Measurements from ENCODE around the gene KDM6A.
"Not testable (repeated sequence)": the region's sequence is repeated elsewhere in the genome, so short reads cannot be mapped to it uniquely, and the experiment has no call there.

The KDM6A gene

DNA sequence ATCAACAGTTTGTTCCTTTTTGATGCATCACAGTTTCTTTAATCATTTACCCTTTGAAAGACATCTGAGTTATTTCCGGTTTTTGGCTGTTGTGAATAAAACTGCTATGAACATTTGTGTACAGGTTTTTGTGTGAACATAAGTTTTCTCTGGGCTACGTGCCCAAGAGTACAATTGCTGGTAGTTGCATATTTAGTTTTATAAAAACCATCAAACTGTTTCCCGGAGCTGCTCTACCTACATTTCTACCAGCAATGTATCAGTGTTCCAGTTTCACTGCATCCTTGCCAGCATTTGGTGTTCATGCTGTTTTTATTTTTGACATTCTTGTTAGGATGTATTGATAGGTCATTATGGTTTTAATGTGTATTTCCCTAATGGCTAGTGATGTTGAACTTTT is 17.3 kb downstream of the KDM6A start:
- DNase-seq: no peak

DNA sequence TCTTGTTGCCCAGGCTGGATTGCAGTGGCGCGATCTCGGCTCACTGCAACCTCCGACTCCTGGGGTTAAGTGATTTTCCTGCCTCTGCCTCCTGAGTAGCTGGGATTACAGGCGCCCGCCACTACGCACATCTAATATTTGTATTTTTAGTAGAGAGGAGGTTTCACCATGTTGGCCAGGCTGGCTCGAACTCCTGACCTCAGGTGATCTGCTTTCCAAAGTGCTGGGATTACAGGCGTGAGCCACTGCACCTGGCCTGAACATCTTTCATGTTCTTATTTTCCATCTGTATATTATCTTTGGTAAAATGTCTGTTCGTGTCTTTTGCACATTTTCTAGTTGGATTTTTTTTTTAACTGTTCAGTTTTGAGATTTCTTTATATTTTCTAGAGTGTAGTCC is 17.7 kb downstream of the KDM6A start:
- not testable (repeated sequence) for DNase-seq

DNA sequence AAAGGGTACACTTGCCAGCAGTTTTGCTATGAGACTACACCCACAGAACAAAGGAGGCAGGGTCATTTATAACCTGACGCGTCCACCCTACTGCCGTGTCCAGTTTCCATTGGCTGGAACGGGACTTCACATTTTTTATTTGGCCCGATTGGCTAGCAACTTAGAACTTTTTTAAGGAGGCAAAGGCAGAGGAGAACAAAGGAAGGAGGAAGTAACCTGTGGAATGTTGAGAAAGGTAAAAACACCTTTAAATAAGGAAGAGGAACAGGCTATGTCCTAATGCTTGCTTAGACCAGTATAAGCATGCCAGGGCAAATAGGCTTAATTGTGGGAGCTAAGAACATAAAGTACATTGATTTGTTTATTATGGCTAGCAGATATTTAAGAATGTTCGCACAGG is 18.7 kb downstream of the KDM6A start:
- no peak for DNase-seq

DNA sequence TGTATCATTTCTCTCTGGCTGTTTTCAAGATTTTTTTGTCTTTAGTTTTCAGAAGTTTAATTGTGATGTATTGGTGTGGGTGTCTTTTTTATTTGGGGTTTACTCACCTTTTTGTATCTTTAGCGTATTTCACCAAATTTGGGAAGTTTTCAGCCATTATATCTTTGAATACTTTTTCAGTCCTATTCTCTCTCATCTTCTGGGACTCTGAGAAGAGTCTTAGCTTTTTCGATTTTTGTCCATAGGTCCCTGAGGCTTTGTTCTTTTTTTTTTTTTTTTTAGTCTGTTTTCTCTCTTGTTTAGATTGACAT is 23.8 kb downstream of the KDM6A start:
- DNase-seq: no peak

DNA sequence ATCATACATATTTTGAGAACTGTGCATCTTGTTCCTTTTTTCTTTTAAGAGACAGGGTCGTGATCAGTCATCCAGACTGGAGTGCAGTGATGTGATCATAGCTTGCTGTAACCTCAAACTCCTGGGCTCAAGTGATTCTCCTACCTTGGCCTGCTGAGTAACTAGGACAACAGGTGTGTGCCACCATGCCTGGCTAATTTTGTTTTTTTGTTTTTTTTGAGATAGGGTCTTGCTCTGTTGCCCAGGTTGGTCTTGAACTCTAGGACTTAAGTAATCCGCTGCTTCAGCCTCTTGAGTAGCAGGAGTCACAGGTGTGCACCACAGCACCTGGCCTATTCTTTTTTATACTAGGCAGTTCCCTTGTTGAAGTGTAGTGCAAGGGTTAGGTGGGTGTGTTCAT is 24.6 kb downstream of the KDM6A start:
- no peak for DNase-seq

DNA sequence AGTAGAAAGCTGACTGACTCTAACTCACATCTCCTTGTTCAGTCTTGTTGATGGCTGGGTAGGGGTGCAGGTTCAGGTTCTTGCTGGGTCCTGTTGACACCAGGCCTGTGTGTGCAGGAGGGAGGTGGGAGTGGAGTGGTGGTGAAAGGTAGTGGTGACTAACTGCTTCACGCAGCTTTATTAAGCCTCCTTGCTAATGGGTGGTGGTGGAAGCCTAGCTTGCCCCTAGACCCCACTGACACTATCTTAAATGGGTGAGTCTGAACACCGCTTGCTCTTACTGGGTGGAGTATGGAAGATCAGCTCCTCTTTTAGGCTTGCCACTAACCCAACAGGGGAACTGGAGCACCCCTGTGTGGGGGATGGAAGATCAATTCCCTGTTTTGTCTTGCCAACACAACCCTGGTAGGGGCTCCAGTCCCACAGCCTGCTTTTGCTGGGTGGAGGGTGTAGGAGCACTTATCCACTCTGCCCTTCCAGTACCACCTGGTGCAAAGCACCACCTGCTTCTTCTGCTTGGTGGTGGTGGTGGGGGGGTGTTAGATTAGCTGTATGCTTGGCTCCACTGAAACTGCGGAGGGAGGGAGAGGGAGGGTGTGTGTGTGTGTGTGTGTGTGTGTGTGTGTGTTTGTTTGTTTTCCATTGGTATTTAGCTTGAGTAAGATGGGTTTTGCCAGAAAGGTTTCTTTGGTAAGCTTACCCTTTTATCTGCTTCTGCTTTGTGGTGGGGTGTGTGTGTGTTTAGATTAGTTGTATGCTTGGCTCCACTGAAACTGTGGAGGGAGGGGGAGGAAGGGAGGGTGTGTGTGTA is 25.6 kb downstream of the KDM6A start:
- no peak for DNase-seq

DNA sequence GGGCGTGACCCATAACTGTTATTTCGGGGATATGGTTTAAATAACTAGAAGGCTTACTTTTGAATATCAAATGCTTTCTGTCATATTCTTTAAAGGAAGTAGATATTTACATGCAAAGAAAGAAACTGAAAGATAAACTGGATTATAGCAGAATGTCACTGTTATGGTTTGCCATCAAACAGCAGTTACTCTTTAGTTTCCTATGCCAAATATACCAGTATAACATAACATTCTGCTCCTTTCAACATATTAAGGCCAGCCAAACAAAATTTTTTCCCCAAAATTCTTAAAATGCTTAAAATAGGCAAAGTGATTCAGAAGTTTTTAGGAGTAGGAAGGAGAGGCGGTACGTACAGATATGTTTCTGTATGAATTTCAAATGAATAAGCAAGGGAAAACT is 27.0 kb downstream of the KDM6A start:
- no peak for DNase-seq

DNA sequence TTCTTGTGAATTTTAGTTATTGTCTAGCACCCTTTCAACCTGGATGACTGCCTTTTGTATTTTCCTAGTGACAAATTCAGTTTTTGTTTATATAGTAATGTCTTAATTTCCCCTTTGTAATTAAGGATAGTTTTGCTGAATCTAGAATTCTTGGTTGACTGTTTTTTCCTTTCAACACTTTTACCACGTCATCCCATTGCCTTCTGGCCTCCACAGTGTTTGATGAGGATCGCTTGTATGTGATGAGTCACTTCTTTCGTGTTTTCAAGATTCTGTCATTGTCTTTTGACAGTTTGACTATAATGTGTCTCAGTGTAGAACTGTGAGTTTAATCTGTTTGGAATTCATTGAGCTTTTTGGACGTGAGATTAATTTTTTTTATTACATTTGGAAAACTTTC is 30.1 kb downstream of the KDM6A start:
- DNase-seq: no peak

DNA sequence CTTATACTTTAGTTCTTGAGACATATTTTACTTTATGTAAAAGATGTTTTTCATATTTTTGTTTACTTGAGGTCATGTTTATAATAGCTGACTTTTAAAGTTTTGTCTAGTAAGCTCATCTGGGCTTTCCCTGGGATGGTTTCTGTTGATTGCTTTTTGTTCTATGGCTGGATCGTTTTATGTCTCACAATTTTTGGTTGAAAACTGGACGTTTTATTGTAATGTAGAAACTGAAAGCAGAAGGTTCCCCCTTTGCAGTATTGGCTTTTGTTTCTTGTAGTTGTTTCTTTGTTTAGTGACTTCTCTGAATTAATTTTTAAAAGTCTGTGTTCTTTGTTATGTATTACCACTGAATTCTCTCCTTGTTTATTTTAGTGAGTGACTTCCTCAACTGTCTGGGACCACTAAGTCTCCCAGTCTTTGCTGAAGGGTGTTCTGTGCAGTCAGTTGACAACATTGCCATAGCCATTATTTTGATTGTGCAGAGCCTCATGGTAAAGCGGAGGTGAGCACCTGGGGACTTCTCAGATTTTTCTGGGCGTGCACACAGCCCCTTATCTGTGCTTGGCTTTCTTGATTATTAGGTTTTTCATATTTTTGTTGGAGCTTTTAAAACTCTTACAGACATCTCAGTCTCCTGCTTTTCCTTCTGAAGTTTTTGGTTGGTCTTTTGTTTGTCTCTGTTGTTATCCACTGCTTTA is 31.0 kb downstream of the KDM6A start:
- DNase-seq: no peak

DNA sequence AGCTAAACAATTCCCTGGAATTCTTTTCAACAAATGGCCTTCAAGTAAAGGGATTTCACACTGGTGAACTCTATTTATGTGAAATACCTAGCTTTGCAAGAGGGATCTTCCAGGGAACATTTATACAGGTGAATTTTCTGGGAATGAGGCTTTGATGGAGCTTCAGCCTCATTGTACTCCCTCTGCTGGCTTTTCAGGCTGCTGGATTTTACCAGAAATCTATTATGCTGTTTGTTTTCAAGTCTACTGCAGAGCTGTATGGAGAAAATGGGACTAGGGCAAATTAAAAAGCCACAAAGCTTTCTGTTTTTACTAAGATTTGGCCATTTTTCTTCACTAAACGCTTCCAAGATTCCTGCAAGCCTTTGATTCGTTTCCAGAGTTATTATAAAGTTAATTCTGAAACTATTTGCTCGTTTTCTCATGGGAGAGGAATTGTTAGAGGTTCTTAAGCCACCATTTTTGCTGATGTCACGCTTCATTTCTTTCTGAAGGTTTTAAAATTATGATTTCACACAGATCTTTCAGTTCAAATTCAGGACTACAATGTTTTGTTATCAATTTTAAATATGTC is 31.6 kb downstream of the KDM6A start:
- no peak for DNase-seq

DNA sequence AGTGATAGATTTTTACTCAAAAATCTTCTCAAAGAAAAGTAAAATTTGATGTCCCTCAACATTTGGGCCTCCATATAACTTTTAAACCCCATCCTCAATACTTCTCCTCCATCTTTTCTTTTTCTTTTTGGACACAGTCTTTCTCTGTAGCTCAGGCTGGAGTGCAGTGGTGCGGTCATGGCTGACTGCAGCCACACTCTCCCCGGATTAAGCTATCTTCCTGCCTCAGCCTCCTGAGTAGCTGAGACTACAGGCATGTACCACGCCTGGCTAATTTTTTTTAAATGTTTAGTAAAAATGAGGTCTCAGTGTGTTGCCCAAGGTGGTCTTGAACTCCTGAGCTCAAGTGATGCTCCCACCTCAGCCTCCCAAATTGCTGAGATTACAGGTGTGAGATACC is 33.1 kb downstream of the KDM6A start:
- no peak for DNase-seq

DNA sequence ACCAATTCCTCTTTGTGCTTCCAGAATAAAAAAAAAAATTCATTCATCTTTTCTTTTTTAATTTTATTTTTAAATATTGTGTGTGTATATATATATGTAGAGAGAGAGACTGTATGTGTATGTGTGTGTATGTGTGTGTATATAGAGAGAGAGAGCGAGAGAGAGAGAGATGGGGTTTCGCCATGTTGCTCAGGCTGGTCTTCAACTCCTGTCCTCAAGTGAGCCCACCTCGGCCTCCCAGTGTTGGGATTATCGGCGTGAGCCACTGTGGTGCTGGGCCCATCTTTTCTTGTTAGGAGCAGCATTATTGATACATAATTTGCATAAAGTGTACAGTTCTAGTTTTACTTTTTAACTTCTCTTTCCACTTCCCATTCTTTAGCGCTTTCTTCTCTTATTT is 33.6 kb downstream of the KDM6A start:
- no peak for DNase-seq

DNA sequence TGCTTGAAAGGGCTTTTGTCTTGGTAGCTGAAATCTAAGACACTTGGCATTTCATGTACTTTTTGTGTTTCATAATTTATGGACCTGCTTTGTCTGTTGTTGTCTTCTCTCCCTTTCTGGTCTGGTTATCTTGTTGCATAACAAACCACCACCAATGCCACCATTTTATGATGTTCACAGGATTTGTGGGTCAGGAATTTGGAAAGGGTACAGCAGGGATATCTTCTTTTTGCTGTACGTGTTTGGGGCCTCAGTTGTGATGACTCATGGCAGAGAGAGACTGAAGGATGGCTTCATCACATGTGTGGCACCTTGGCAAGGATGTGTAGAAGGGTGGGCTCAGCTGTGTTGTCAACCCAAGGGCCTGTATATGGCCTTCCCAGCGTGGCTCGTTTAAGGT is 35.2 kb downstream of the KDM6A start:
- no peak for DNase-seq

DNA sequence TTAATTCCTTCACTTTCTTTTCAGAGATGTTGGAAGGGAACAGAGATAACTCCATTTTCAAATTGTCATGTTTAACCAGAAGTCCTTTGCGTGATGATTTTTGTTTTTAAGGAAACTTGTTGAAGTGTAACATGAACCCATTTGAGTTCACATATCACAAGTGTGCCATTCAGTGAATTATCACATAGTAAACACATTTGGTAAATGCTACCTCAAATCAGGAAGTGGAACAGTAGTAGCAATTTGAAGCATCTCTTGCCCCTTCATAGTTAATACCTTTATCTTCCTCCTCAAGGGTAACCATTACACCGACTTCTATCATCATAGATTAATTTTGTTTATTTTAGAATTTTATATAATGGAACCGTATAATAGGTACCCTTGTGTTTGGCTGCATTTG is 35.8 kb downstream of the KDM6A start:
- DNase-seq: no peak

DNA sequence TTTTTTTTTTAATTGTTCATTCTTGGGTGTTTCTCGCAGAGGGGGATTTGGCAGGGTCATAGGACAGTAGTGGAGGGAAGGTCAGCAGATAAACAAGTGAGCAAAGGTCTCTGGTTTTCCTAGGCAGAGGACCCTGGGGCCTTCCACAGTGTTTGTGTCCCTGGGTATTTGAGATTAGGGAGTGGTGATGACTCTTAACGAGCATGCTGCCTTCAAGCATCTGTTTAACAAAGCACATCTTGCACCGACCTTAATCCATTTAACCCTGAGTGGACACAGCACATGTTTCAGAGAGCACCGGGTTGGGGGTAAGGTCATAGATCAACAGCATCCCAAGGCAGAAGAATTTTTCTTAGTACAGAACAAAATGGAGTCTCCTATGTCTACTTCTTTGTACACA is 37.5 kb downstream of the KDM6A start:
- not testable (repeated sequence) for DNase-seq

DNA sequence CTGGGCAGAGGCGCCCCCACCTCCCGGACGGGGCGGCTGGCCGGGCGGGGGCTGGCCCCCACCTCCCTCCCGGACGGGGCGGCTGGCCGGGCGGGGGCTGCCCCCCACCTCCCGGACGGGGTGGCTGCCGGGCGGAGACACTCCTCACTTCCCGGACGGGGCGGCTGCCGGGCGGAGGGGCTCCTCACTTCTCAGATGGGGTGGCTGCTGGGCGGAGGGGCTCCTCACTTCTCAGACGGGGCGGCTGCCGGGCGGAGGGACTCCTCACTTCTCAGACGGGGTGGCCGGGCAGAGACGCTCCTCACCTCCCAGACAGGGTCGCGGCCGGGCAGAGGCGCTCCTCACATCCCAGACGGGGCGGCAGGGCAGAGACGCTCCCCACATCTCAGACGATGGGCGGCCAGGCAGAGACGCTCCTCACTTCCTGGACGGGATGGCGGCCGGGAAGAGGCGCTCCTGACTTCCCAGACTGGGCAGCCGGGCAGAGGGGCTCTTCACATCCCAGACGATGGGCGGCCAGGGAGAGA is 38.1 kb downstream of the KDM6A start:
- DNase-seq: not testable (repeated sequence)

DNA sequence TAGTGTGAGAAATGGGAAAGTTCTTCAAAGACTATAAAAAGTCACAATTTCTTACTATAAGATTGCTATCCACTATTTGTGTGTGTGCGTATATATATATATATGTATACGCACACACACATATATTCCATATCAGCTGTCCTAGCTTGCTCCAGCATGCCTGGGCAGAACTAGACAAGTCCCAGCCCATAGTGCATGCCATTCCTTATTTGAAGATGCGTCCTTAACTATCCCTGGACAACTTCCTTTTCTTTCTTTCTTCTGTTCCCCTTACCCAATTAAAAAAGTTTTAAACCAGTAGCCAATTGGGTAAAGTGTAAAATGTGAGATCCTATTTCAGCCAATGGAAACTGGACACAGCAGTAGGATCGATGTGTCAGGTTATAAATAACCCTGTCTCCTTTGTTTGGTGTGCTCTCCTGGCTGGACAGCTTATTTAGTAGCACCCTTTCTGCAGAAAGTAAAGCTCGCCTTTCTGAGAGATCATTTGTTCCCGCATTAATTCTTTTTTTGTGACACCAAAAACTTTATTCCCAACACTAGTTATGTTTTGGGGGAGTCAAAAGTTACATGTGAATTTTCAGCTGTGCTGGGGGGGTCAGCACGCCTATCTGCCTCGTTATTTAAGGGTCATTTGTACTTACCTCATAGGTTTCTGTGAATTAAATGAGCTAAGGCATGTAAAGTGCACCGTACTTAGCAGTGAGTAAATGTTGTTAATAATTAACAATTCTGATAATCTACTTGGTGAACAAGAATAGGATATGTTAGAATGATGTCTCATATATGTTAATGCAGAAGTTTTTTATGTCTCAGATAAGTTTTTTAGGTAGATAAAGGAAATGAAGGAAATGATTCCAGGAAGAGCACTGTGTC is 40.9 kb downstream of the KDM6A start:
- DNase-seq: no peak

DNA sequence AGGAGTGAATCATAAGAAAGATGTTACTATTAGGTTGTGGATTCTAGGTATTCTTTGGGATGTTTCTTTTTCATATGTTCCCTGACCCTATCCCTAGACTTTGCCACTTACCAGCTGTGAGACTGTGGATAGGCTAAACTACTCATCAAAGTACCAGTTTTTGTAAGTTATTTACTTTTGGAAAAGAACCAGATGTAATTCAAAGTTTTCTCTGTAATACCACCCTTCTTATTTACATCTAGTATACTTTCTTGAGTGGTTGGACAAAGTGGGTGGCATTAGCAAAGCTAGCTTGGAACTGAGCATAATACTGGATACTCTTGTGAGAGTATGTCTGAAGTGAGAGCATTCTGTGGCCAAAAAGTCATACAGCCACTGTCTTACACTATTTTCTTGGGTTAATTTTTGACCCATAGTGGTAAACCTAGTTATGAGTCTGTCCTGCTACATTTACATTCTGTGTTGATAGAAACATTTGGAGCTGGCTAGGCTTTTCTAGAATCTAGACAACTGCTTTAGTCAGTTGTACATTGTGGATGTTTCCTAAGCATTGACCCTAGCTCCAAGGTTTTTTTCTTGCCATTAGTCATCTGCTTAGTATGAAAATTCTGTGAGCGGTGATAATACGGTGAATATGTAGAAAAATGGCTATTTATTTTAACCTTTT is 41.7 kb downstream of the KDM6A start:
- DNase-seq: no peak

DNA sequence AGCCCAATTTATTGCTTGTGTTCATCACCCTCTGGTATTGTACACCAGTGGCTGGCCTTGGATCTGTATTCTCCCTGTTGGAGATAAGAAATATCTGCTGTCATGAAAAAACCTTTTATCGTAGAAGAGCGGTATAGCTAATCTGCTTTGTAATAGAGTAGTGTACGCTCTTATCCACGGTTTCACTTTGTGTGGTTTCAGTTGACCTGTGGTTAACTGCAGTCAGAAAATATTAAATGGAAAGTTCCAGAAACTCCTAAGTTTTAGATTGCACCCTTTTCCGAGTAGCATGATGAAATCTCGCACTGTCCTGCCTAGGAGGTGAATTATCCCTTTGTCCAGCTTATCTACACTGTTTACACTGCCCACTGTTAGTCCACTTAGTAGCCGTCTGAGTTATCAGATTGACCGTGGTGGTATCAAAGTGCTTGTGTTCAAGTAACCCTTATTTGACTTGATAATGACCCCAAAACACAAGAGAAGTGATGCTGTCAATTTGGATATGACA is 42.4 kb downstream of the KDM6A start:
- no peak for DNase-seq

DNA sequence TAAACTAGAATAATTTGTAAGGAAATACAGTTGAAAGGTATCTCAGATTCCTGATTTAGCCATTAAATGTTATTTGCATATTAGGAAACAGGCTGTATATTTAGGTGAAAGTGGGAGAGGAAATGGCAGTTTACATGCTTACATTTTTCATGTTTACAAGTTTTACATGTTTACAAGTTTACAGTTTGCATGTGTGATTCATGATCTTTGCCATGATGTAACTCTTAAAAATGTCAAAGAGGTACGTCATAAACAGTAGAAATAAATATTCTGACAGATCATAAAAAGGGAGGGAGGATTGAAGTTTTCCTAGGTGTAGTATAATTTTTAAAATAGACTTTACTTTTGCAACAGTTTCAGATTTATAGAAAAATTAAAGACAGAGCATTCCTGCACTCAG is 45.7 kb downstream of the KDM6A start:
- no peak for DNase-seq

DNA sequence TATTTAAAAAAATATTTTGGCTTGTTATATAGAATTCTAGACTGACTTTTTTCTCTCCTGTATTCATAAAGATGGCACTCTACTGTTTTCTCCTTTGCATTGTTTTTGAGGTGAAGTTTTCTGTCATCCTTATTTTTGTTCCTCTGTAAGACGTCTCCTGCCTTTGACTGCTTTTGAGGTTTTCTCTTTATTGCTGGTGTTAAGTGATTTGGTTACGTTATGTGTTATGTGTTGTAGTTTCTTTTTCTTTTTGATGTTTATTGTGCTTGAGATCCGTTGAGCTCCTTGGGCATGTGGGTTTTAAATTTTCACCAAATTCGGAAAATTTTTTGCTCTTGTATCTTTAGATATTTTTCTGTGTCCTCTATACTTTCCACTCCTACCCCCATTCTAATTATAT is 50.0 kb downstream of the KDM6A start:
- DNase-seq: no peak

DNA sequence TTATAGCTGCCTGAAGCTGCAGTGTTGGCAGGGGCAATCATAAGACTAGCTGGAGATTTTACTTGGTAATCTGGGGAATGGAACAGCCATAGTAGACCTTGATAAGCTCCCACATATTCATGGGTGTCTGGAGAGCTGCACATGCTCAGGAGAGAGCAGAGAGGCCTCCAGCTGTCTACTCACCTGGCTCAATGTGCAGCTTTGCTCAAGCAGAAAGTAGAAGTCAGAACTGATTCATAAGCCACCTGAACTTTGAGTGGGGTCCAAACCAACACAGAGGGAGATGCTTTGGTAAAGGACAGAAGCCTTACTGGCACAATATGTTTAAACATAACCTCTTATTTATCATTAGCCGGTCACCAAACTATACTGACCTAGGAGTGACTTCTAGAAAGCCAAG is 54.4 kb downstream of the KDM6A start:
- no peak for DNase-seq
